PFSK-1 (cell line): ENCODE data around the gene TOP3A.

ENCODE experiments used
- REST ChIP-seq, 2 experiments: IDR thresholded peaks; 2 replicates each; pipeline versions ENCODE4 v1.6.1 to v1.8.0; 2011 to 2012; ENCODE audit warnings: low read depth in 2 of 2, low read length in 2 of 2, control low read depth in 1 of 2, inconsistent platforms in 1 of 2, mild to moderate bottlenecking in 1 of 2, moderate library complexity in 1 of 2; ENCODE audit not compliant: insufficient read depth in 1 of 2
- TAF1 ChIP-seq: IDR thresholded peaks from 2 replicates; pipeline ENCODE4 v1.6.1; 2012; ENCODE audit warnings: low read length, control low read depth, borderline replicate concordance; ENCODE audit not compliant: insufficient read depth

- TF ChIP-seq REST (IDR thresholded peaks at IDR 0.05; ENCODE audit: insufficient read depth in 1 of 2, low read depth in 2 of 2, low read length in 2 of 2): no peak
- TF ChIP-seq TAF1: no peak
Observed at GRCh38 chr17:18251204-18251603, 63.6 kb downstream of the TOP3A start.
